ENCODE measurements around the gene UNC13C. TPM values are rescaled to one million over a fixed set of nuclear protein-coding genes. Genes with fewer than 3 reads are reported as not detected.

The UNC13C gene
- total RNA-seq, 1 experiment from 2014 or later: not detected

- no peak for ATAC-seq
- Histone ChIP-seq H4K20me1 (ENCODE audit: insufficient read depth) (no peaks in the 10 kb centered on the region), H3K79me2 (ENCODE audit: insufficient read depth, low read length) (no peaks in the 10 kb centered on the region), H3K9me3 (ENCODE audit: control insufficient read depth in 1 of 2, insufficient read depth in 1 of 2, low read depth in 1 of 2, low read length in 2 of 2) (peaks cover 0 to 22% of the 10 kb centered on the region in 2 experiments; a peak in 2 of 4 replicates), H3K27me3 (ENCODE audit: insufficient read depth, low read length) (no peaks in the 10 kb centered on the region), H3K4me1 (ENCODE audit: control insufficient read depth in 1 of 2, insufficient read depth in 2 of 2, low read length in 2 of 2) (no peaks in the 10 kb centered on the region), H3K4me2 (ENCODE audit: low read length) (no peak overlapping the region), H3K4me3 (replicated peaks in 1 of 2; ENCODE audit: low read depth in 1 of 2, low read length in 2 of 2) (no peak overlapping the region), H3K9ac (ENCODE audit: low read length) (no peak overlapping the region), H2AFZ (ENCODE audit: low read depth, low read length, poor library complexity, severe bottlenecking) (no peak overlapping the region), H3K36me3 (ENCODE audit: control insufficient read depth in 1 of 2, insufficient read depth in 2 of 2, low read length in 2 of 2) (no peaks in the 10 kb centered on the region), H3K9me2 (ENCODE audit: insufficient read depth) (no peaks in the 10 kb centered on the region), H3K27ac (ENCODE audit: low read depth, low read length) (no peak overlapping the region)
- BruUV-seq (replicated peaks): no TSS peak
- no peak for TF ChIP-seq REST (IDR thresholded peaks at IDR 0.05; ENCODE audit: low read depth)
- no peak for TF ChIP-seq ZNF274 (IDR thresholded peaks at IDR 0.05; ENCODE audit: low read depth, low read length)
- no peak for TF ChIP-seq CBX3 (IDR thresholded peaks at IDR 0.05; ENCODE audit: low read depth)
- no peak for TF ChIP-seq CEBPB (IDR thresholded peaks at IDR 0.05; ENCODE audit: low read depth)
- TF ChIP-seq FOSL1 (IDR thresholded peaks at IDR 0.05; ENCODE audit: low read depth): no peak
- no peak for TF ChIP-seq ZFX (IDR thresholded peaks at IDR 0.05)
- TF ChIP-seq JUND (IDR thresholded peaks at IDR 0.05): no peak
- TF ChIP-seq SRF (IDR thresholded peaks at IDR 0.05; ENCODE audit: low read depth): no peak
- TF ChIP-seq POLR2A (IDR thresholded peaks at IDR 0.05; ENCODE audit: borderline replicate concordance, extremely low read depth, insufficient read depth, insufficient read length): no peak
- no peak for TF ChIP-seq MAX (IDR thresholded peaks at IDR 0.05)
- TF ChIP-seq EGR1 (IDR thresholded peaks at IDR 0.05; ENCODE audit: low read depth): no peak
- no peak for TF ChIP-seq SP1 (IDR thresholded peaks at IDR 0.05; ENCODE audit: low read depth)
- TF ChIP-seq RAD21 (IDR thresholded peaks at IDR 0.05; ENCODE audit: low read depth): no peak
- TF ChIP-seq POLR2AphosphoS5 (IDR thresholded peaks at IDR 0.05; ENCODE audit: low read depth, low read length): no peak
- TF ChIP-seq ATF3 (IDR thresholded peaks at IDR 0.05): no peak
- ChIA-PET RAD21 (ENCODE audit: low non-redundant PET in 1 of 2, low total read pairs in 2 of 2, uncharacterized antibody in 2 of 2, unreplicated experiment in 2 of 2) (no interaction called here), CTCF (no interaction called here), POLR2A (no interaction called here)
- no peak for DNase-seq (ENCODE audit: low read depth, low spot score)
- intact Hi-C loops (cut with micrococcal nuclease): no loop called here
Measured at GRCh38 chr15:54088837-54089236, 110.6 kb downstream of the UNC13C start.

Measured in HCT116 (cell line).